ENCODE measurements around the gene MARCHF2.

DNA sequence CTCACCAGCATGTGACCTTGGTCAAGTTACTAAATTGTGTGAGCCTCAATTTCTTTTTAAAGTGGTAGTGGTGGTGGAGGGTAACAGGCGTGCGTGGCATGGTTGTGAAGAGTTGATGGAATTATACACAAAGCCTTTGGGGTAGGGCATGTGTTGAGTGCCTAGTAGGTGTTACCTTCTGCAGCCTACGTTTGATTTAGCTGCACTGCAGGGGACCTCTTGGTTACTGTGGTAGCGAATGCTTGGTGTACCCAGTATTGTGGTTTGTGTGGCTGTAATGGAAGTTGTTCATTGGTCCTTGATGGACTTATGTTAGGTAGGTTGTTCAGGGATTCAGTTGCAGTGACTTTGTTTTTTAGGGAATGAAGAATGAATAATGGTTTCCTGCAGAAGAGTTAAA, 64.8 kb downstream of the MARCHF2 start:
- TF ChIP-seq POLR2A (IDR thresholded peaks at IDR 0.05): no peak
- TF ChIP-seq, protein P1, sequence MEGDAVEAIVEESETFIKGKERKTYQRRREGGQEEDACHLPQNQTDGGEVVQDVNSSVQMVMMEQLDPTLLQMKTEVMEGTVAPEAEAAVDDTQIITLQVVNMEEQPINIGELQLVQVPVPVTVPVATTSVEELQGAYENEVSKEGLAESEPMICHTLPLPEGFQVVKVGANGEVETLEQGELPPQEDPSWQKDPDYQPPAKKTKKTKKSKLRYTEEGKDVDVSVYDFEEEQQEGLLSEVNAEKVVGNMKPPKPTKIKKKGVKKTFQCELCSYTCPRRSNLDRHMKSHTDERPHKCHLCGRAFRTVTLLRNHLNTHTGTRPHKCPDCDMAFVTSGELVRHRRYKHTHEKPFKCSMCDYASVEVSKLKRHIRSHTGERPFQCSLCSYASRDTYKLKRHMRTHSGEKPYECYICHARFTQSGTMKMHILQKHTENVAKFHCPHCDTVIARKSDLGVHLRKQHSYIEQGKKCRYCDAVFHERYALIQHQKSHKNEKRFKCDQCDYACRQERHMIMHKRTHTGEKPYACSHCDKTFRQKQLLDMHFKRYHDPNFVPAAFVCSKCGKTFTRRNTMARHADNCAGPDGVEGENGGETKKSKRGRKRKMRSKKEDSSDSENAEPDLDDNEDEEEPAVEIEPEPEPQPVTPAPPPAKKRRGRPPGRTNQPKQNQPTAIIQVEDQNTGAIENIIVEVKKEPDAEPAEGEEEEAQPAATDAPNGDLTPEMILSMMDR (IDR thresholded peaks at IDR 0.05): no peak
